ENCODE data around the gene UNC5B.

UNC5B gene

GRCh38 chr10:71344993-71345480 is 132.7 kb downstream of the UNC5B start:
- no peak for DNase-seq (ENCODE audit: low spot score)

- no peak for DNase-seq (ENCODE audit: low spot score)
Observed at GRCh38 chr10:71345694-71346093, 133.3 kb downstream of the UNC5B start.

GRCh38 chr10:71346731-71347130 is 134.4 kb downstream of the UNC5B start:
- DNase-seq (ENCODE audit: low spot score), result no peak

GRCh38 chr10:71347587-71348395 is 135.4 kb downstream of the UNC5B start:
- no peak for DNase-seq (ENCODE audit: low spot score)

- DNase-seq (ENCODE audit: low spot score), result no peak
Observed at GRCh38 chr10:71348850-71349249, 136.5 kb downstream of the UNC5B start.

- DNase-seq (ENCODE audit: low spot score), result no peak
Observed at GRCh38 chr10:71349406-71349805, 137.0 kb downstream of the UNC5B start.

- no peak for DNase-seq (ENCODE audit: low spot score)
Observed at GRCh38 chr10:71351087-71351486, 138.7 kb downstream of the UNC5B start.

- no peak for DNase-seq (ENCODE audit: low spot score)
Observed at GRCh38 chr10:71351628-71352319, 139.4 kb downstream of the UNC5B start.

Data from AG08395 (cell line).